ENCODE data around the gene ABHD2.
A peak's percentile ranks its signal among the peaks of the same experiment; 100 is the strongest.
"Not testable (repeated sequence)": the region's sequence is repeated elsewhere in the genome, so short reads cannot be mapped to it uniquely, and the experiment has no call there.

The ABHD2 gene

DNA sequence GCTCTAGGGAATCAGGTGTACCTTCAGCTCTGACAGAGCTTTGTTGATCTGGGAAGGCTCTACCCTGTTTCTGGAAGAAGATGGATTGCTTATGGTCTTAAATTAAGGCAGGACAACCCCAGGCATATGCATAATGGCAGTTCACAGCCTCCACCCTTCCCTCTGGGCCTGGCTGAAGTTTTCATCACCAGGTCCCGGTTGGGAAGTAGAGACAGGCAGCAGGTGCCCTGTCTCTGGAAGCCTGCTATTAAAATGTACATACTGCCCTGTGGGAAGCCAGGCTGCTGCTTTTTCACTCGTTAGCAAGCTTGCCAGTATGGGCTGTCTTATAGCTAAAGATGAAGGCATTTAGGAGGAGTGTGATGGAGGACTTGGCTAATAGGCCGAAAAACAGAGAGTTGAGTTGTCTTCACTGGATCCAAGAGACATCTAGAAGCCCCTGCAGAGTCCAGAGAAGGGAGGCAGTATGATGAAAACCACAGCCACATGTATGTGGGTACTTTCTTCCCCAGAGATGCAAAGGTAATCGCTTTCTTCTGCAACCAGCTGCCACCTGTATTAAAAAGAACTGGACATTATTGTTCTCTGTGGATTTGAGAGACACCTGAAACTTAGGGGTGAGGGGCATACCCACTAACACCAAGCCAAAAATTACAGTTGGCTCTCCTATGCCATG lies 34.4 kb downstream of the ABHD2 start:
- DNase-seq, result no peak

DNA sequence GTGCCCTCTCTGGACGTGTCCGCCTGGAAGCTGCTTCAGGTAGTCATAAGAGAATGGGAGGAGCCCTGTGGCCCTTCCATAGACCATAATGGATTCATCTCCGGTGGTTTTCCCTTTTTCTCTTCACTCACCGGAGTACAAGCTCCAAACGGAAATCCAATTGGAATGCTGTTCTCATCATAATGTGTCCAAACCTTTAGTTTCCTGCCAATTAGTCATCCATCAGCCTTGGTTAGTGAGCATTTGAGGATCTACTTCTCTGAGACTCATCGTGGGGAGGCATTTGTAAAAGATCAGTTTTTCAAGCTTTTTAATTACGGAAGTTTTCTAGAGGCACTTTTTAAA lies 34.9 kb downstream of the ABHD2 start:
- DNase-seq, result no peak

DNA sequence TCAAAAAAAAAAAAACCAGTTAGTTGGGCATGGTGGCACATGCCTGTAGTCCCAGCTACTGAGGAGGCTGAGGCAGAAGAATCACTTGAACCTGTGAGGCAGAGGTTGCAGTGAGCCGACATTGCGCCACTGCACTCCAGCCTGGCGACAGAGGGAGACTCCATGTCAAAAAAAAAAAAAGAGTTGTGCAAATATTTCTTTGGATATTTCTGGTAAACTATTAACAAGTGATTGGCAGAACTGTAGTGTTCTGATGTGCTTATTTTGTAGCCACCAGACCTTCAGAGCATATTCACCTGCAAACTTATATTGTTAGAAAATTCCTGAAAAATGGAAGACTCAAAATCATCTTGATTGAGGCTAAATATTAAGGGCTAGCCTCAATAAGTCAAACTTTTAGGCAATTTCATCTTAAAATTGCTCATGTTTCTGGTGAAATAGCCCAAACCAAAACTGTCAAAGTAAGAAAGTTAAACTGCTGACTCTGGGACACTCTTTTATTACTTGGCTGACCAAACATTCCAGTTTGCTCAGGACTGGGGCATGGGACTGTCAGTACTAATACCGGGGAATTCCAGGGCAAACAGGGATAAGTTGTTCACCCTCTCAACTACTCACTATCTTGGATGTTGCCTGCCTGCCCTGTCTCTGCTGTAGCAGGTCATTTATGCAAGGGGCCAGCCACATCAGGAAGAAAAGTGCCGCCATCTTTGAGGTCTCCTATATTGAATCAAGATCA lies 37.0 kb downstream of the ABHD2 start:
- no peak for DNase-seq

DNA sequence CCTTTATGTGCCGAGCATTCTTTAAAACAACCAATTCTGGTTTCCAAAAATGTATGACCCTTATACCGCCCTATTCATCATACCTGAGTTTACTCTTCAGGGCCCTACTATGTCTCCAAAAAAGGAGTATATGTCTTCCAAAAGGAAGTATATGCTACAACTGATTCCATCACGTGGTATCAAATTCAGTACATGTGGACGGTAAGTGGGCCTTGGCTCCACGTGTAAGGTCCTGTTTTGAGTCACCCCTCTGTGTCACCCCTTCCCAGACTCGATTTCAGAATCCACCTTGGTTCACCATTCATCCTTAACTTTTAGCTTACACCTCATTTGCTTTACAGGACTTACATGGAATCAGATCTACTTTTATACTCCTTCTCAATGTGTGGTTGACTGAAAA lies 37.8 kb downstream of the ABHD2 start:
- no peak for DNase-seq

DNA sequence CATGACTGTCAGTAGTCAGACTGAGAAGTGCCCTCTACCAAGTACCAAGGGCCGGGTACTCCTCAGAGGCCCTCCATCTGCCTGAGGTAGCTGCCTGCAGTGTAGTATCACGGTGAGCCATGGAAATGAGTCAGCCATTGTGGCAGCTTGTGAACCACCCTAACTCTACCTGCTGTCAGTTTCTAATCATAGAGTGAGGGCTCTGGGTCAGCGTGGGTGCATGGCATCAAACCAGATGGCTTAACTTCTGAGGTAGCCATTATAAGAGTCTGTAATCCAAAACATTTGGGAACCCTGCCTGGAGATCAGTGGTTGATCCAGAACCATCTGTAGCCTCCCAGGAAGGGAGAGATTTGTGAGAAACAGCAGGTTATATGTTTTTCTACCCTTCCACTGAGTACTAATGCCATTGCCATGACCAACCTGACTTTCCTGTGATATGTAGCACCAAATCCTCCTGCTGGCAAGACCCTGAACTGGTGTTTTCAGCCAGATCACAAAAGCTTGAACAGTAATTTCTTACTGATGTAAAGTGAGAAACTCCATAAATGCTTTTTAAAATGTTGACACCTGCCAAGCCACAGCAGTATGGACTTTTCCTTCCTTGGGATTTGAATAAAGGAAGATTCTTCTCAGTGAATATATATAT lies 38.9 kb downstream of the ABHD2 start:
- DNase-seq, result no peak

DNA sequence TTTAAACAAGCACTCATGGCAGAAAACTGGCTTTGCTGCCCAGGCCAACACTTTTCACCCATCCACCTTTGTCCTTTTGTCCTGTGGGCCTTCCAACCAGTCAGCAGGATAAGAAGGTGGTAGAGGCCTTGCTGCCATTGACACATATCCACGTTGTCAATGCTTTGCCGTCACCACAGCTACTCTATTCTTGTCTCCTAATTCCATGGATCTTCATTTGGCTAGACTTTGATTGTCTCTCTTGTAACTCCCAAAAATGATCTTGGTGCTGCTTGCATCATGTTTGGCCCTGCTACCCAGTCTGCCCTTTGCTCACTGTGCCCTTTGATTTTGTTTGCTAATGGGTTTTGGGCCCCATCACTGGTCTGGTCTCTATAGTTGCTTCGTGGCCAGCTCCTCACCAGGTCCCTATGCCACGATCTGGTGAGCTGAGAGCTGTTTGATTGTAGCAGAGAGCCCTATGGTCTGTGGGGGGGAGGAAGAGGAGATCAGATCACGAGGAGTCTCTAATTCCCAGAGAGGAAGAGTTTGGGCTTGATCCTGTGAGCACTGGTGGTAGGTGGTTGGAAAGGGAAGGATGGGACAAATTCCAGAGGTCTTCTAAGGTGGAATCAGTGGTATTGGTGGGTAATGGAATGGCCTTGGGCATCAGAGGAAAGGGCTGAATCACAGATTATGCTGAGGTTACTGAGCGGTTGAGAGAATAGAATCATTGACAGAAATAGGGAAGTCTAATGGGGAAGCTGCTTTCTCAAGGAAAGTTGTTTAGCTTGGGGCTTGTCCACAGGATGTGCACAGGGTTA lies 40.3 kb downstream of the ABHD2 start:
- DNase-seq, result no peak

DNA sequence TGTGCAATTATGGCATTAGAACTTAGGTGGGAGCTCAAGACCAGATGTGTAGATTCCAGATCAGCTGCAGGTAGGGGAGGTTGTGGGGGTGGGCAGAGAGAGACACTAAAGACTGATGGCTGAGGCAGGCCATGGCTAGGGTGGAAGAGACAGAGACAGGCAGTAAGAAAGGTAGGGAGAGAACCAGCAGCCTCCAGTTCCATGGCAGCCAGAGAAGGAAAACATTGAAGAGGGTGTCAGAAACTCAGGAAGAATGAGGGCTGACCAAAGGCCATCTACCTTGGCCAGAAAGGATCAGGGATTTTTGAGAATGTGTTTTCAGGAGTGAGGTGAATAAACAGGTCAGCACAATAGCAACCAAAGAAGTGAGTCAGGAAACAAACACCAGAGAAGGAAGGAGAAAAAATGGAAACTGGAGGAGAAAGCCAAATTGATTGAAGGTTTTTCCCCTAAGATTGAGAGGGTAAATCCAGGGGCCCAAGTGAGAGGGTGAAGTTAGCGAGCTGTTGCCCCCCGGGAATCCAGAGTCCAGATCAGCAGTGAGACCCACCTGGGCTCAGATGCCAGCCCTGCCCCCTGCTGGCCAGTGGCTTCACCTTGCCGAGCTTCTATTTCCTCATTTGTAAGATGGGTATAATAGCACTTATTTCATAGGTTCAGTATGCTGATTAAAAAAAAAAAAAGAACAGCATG lies 41.0 kb downstream of the ABHD2 start:
- DNase-seq, result peak; percentile 23

DNA sequence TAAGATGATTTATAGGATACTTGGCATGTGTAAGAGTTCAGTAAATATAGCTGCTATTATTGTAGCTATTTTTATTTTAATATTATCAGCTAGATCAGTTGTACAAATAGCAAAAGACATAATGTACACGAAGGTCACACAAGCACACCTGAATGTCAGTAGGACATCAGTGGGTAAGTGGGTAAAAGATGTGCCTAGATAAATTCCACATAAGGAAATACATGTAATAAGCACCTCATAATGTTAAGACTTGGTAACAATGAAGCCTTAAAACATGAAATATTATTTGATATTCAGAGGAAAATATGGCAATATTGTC lies 41.5 kb downstream of the ABHD2 start:
- no peak for DNase-seq

DNA sequence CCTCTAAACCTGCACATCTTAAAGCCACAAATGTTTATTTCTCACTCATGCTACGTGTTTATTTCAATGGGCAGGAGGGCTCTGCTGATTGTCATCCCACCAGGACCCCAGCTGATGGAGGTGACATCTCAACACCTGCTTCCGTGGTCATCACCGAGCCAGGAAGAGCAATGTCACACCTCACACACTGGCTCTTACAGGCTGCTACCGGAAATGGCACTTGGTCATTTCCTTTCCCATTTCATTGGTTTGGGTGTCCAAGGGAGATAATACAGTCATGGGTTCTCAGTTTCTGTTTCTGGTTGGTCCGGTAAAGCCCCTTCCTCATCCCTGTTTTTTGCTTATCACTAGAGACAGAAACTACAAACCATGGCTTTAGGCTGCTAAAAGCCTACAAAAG lies 41.9 kb downstream of the ABHD2 start:
- DNase-seq, result no peak

DNA sequence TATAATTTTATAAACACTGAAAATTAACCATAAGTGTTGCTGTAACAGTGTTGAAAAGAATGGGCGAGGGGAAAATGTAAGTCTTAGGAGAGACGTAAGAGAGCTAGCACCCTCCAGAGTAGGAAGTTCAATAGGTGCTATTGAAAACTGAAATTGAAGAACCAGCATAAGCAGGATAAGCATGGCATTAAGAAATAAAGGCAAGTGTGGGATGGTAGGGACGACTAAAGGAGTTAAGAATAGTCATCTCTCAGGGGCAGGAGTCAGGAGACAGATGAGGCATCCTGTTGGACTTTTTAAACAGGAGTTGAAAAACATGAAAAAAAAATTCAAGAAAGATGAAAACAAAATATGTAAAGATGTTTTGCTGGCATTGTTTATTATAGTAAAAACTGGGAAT lies 43.5 kb downstream of the ABHD2 start:
- DNase-seq, result no peak

DNA sequence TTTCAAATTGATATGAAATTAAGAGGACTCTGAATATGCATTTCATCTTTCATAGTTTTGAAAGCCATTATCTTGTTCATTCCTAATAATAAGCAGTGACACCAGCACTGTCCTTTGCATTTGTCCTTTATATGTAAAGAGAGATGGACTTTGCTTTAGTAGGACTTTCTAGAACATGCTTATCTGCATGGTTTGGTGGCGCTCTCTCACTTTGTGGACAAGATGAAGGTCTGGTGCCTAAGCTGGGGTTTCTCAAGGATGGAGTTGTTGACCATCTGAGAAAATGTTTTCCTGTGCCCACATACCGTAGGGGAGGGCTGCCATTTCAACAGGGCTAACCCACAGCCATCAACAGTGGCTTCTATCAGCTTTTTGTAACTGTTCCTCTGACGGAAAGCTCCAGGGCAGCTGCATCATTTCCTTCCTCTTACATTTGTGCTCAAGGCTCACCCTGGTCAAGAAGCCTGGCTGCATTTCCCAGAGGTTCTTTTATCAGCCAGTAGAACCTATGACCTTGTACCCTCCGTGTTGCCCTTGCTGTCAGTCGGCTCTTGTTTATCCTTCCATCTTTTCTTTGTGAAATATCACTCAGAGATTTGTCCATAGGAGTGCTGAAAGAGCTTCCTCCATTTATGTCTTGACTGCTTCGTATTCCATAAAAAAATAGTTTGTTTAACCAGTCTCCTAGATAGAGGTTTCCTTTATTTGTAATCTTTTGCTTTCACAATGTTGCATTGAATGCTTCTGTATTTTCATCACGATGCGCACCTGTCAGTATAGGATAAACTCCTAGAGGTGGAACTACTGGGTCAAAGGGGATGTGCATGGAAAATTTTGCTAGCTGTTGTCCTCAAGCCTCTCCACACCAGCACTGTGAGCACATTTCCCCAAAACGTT lies 44.6 kb downstream of the ABHD2 start:
- no peak for DNase-seq

DNA sequence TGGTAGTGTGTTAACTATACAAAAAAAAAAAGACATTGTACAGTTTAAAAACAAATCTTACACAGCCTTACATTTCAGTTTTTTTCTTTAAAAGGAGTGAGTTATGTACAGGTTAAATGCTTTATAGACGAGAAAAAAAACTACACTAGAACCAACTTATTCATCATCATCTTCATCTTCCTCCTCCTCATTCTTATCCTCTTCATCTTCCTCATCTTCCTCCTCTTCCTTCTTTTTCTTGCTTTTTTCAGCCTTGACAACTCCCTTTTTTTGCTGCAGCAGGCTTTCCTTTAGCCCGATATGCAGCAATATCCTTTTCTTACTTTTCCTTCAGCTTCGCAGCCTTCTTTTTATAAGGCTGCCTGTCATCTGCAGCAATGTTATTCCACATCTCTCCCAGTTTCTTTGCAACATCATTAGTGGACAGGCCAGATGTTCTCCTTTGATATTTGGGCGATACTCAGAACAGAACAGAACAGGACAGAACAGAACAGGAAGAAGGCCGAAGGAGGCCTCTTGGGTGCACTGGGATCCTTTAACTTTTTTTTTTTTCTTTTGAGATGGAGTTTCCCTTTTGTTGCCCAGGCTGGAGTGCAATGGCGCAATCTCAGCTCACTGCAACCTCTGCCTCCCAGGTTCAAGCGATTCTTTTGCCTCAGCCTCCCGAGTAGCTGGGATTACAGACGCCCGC lies 47.3 kb downstream of the ABHD2 start:
- DNase-seq, result not testable (repeated sequence)

DNA sequence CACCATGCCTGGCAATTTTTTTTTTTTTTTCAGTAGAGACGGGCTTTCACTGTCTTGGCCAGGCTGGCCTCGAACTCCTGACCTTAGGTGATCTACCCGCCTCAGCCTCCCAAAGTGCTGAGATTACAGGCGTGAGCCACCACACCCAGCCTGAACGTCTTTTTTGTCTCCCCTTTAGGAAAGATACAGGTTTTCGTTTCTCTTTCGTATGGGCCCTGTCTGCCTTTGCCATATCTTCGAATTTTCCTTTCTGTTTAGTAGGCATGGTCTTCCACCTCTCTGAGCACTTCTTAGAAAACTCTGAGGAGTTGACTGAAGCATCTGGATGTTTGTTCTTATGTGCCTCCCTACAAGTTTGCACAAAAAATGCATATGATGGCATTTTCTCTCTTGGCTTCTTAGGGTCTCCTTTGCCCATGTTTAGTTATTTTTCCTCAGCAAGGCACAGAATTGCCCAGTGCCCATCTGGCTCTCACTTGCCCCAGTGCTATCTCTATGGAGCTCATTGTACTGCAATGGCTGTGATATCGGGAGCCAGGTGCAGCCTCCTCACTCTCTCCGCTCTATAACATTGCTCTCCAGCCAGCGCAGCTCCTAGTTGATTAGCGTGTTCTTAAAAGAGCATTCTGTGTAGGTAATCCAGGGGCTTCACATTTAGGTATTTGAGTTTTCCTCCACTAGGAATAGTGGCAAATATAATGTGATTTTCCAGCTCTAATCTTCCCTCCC lies 48.0 kb downstream of the ABHD2 start:
- no peak for DNase-seq

DNA sequence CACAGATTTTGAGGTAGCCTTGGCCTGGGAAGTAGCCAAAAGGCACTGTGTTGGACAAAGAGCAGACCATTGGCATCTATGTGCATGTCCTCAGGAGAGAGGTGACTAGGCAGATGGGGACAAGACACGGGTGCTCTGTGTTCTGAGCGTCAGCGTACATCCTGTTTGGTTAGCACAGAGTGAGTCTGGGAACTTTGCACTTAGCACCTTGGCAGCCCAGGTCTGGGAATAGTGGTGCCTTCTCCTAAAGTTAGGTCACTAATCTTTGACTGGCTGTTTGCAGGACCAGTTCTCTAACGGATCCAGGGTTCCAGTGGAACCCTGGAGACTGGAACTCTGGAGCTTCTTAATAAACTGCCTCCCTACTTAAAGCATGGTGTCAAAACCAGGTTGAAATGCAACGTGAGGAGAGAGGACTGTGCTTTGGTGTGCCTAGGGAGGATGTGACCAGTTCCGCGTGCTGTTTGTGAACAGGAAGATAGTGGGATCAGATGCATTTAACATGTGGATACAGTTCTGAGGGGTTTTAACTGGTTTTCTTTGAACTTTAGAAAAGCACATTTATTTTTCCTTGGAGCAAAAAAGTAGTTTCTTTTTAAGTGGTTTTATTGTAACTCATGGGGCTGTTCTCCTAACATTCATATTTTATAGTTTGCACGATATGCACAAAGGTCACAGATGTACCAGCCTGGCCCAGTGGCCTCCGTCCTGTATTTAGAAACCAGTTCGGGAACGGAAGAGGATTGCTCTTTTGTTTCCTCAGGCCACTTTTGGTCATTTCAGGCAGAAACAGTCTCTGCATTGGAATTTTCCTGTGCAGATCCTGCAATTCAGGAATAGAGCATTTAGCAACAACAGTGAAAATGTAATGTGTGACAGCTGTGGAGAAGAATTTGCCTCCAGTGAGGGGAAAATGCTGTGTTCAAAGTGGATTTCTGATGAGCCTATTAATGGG lies 48.8 kb downstream of the ABHD2 start:
- no peak for DNase-seq

DNA sequence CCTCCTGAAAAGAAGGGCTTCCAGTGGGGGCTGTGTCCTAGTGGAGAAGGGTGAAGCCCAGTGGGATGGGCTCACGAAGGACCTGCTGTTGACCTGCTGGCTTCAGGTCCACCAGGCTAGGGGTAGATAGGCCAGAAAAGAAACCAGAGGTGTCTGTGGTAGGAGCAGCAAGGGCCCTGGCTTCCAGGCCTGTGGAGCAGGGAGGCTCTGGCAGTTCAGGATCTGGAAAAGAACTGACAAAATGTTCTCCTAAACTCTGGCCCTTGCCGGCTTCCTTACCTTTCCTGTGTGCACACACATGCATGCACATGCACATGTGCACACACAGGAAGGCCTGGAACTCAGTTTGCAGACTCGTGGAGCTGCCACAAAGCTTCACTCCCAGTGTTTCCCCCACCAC lies 49.7 kb downstream of the ABHD2 start:
- DNase-seq, result no peak

DNA sequence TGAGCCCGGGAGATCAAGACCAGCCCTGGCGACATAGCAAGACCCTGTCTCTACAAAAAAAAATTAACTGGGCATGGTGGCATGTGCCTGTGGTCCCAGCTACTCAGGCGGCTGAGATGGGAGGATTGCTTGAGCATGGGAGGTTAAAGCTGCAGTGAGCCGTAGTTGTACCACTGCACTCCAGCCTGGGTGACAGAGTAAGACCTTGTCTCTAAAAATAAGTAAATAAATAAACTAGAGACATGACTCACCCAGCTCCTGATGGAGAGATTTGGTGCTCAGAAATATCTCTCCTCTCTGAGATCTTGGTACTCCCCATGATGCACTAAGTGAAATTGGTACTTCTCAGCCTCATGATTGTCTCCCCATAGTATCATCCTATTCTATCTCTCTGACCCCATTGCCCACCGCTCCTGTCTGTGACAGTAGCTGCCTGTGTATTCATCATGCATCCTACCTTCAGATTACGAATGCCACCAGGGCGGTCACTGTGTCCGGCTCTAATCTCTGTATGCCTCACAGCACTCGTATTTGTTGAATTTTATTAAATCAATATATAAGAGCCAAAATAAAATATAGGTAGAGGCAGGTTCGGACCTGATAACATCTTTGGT lies 50.9 kb downstream of the ABHD2 start:
- no peak for DNase-seq

DNA sequence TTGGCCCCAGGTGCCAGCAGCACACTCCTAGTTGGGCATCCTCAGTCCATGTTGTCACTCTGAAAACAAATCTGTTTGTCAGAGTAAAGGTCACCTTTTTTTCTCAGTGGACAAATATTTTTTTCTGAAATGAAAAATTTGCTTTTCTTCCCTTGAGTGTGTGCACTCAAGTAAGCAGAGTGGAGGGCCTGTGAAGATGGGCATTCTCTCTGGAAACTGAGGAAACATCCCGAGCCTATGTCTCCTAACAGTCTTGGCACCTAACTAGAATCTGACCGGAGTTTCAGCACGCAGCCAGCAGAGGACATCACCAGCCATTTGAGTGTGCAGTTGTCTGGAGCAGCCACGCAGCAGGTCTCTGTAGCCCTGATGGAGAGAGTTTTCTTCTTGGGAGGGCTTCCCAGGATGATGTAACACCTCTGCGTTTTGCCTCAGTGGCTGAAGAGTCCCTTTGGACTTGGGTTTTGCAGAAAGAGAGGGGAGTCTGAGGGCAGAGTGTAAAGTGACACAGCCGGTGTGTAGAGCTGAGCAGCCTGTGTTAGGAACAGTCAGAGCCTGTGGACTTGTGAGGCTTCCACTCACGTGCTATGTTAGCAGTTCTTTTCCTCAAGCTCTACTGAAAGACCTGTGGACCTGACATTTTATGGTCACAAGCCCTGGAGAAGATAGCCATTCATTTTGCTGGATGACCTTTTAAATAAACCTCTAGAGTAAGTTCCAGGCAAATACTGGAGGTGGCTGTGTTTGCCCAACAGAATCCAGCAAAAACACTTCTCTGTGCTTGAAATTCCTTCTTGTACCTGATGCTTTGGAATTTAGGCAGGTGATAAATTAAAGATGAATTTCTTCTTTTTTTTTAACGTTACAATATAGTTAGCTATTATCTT lies 51.6 kb downstream of the ABHD2 start:
- no peak for DNase-seq

DNA sequence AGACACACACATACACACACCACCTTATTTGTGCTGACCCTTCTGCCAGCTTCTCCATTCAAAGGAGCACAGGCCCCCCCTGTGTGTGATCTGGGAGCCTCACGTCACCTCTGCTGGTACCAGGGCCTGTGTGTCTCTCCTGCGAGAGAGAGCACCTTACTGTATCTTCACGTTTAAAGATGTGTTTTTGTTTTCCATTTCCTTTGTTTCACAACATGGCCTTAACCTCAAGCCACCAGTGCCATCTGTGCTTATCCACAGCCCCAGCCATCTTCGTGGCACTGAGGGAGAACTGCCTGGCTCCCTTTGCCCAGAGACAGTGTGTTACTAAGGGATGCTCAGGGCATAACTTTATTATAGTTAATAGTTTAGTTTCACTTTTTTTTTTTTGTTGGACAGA lies 52.3 kb downstream of the ABHD2 start:
- no peak for DNase-seq
